ENCODE data around the gene CPLX4.

- TF ChIP-seq POLR2A (IDR thresholded peaks at IDR 0.05; ENCODE audit: low read depth, low read length) (no peak), POLR2AphosphoS5 (IDR thresholded peaks at IDR 0.05; ENCODE audit: low read depth, low read length) (no peak), POU2F2 (IDR thresholded peaks at IDR 0.05; ENCODE audit: low read depth, low read length) (no peak), SPI1 (IDR thresholded peaks at IDR 0.05; ENCODE audit: low read depth, low read length) (no peak), PAX5 (IDR thresholded peaks at IDR 0.05; ENCODE audit: insufficient read depth, low read length, severe bottlenecking) (no peak), TAF1 (IDR thresholded peaks at IDR 0.05; ENCODE audit: low read depth, low read length) (no peak)
These were observed 14.5 kb upstream of the CPLX4 start for GRCh38 chr18:59332986-59333385.

Measured in GM12891 (cell line).